ENCODE results near the gene EXOSC3.
"Not testable (repeated sequence)": the region's sequence is repeated elsewhere in the genome, so short reads cannot be mapped to it uniquely, and the experiment has no call there.

EXOSC3 gene

GRCh38 chr9:37775216-37775919, 9.5 kb downstream of the EXOSC3 start:
- DNase-seq, result no peak

- DNase-seq, result no peak
These were observed 14.9 kb downstream of the EXOSC3 start for GRCh38 chr9:37769995-37770394.

- no peak for DNase-seq
These were observed 15.6 kb downstream of the EXOSC3 start for GRCh38 chr9:37769306-37769705.

GRCh38 chr9:37765263-37765662, 19.6 kb downstream of the EXOSC3 start:
- DNase-seq, result not testable (repeated sequence)

GRCh38 chr9:37761511-37761910, 23.4 kb downstream of the EXOSC3 start:
- no peak for DNase-seq

- DNase-seq, result no peak
These were observed 24.3 kb downstream of the EXOSC3 start for GRCh38 chr9:37760416-37761161.

- DNase-seq, result no peak
These were observed 26.1 kb downstream of the EXOSC3 start for GRCh38 chr9:37758747-37759146.

GRCh38 chr9:37753489-37754190, 31.2 kb downstream of the EXOSC3 start, which contains the start of gene TRMT10B:
Gene TRMT10B (plus strand): TSS chr9:37753805. CDS start chr9:37761932, 8,127 bp downstream.
- peak; percentile 83 for DNase-seq

GRCh38 chr9:37752642-37753488, 32.0 kb downstream of the EXOSC3 start:
- peak; percentile 43 for DNase-seq

- not testable (repeated sequence) for DNase-seq
These were observed 32.8 kb downstream of the EXOSC3 start for GRCh38 chr9:37752112-37752511.

GRCh38 chr9:37751704-37752103, 33.2 kb downstream of the EXOSC3 start:
- not testable (repeated sequence) for DNase-seq

- no peak for DNase-seq
These were observed 33.7 kb downstream of the EXOSC3 start for GRCh38 chr9:37751186-37751585.

- no peak for DNase-seq
These were observed 35.7 kb downstream of the EXOSC3 start for GRCh38 chr9:37749129-37749528.

- peak; percentile 75 for DNase-seq
These were observed 37.6 kb downstream of the EXOSC3 start for GRCh38 chr9:37747271-37747753.

GRCh38 chr9:37746448-37747270, 38.2 kb downstream of the EXOSC3 start:
- no peak for DNase-seq

GRCh38 chr9:37745970-37746369, 38.9 kb downstream of the EXOSC3 start:
- no peak for DNase-seq

- no peak for DNase-seq
These were observed 44.1 kb downstream of the EXOSC3 start for GRCh38 chr9:37740631-37741328.

- DNase-seq, result no peak
These were observed 44.7 kb downstream of the EXOSC3 start for GRCh38 chr9:37740128-37740527.

- no peak for DNase-seq
These were observed 45.6 kb downstream of the EXOSC3 start for GRCh38 chr9:37739222-37739621.

GRCh38 chr9:37732952-37733351, 51.9 kb downstream of the EXOSC3 start:
- no peak for DNase-seq

All from activated CD4-positive, alpha-beta T cell treated with anti-CD3 and anti-CD28 coated beads for 48 hours (primary cell).